ENCODE data around the gene STXBP5. TPM values are rescaled to one million over a fixed set of nuclear protein-coding genes. Genes with fewer than 3 reads are reported as not detected.
A peak's percentile ranks its signal among the peaks of the same experiment; 100 is the strongest.

STXBP5 gene
- total and polyA plus RNA-seq, 2 of the 13 experiments (the other 11 are each of a cell fraction or from before 2014, with no cell fraction given), result 8.8 to 19.4 TPM

GRCh38 chr6:147202516-147203310 is 1.5 kb upstream of the STXBP5 start (continued):
- TF ChIP-seq ZNF839 (CRISPR knock-in tag; IDR thresholded peaks at IDR 0.05; ENCODE audit: borderline replicate concordance) (no peak), NFKBIZ (CRISPR knock-in tag; IDR thresholded peaks at IDR 0.05) (0 out of 2 replicates have a peak, but pooled peaks have one; percentile 41), TFDP1 (CRISPR knock-in tag; IDR thresholded peaks at IDR 0.05; ENCODE audit: borderline replicate concordance) (peak; percentile 52; the same call in 1 of the 2 replicates), SNAPC5 (CRISPR knock-in tag; IDR thresholded peaks at IDR 0.05; ENCODE audit: borderline replicate concordance) (no peak), IRF9 (CRISPR knock-in tag; IDR thresholded peaks at IDR 0.05; ENCODE audit: borderline replicate concordance) (no peak), GMEB1 (CRISPR knock-in tag; IDR thresholded peaks at IDR 0.05; ENCODE audit: borderline replicate concordance) (peak; percentile 41; the same call in 1 of the 2 replicates), ZNF337 (CRISPR knock-in tag; IDR thresholded peaks at IDR 0.05; ENCODE audit: borderline replicate concordance, low read depth) (no peak; the same call in 1 of the 2 replicates), XRCC5 (optimal IDR thresholded peaks at IDR 0.05; ENCODE audit: low read length) (peak; percentile 14), ZNF703 (CRISPR knock-in tag; IDR thresholded peaks at IDR 0.05; ENCODE audit: borderline replicate concordance) (0 out of 2 replicates have a peak, but pooled peaks have one; percentile 17), ZNF136 (CRISPR knock-in tag; IDR thresholded peaks at IDR 0.05; ENCODE audit: low read depth) (0 out of 2 replicates have a peak, but pooled peaks have one; percentile 26), ATAD3A (CRISPR knock-in tag; IDR thresholded peaks at IDR 0.05) (0 out of 2 replicates have a peak, but pooled peaks have one; percentile 64), BRCA1 (CRISPR knock-in tag; IDR thresholded peaks at IDR 0.05) (no peak), ZFYVE20 (CRISPR knock-in tag; IDR thresholded peaks at IDR 0.05; ENCODE audit: borderline replicate concordance, low read depth) (no peak; the same call in 1 of the 2 replicates), RORA (CRISPR knock-in tag; IDR thresholded peaks at IDR 0.05) (no peak), ZNF605 (CRISPR knock-in tag; IDR thresholded peaks at IDR 0.05) (peak; percentile 54; the same call in 1 of the 2 replicates), HHEX (CRISPR knock-in tag; IDR thresholded peaks at IDR 0.05) (no peak), SP5 (CRISPR knock-in tag; IDR thresholded peaks at IDR 0.05; ENCODE audit: borderline replicate concordance, low read depth) (no peak), MEF2D (CRISPR knock-in tag; IDR thresholded peaks at IDR 0.05) (peak; percentile 6; the same call in 1 of the 2 replicates), ZNF451 (CRISPR knock-in tag; IDR thresholded peaks at IDR 0.05) (no peak), MIER2 (CRISPR knock-in tag; IDR thresholded peaks at IDR 0.05) (no peak), ZBTB25 (CRISPR knock-in tag; IDR thresholded peaks at IDR 0.05) (no peak), ZNF616 (CRISPR knock-in tag; IDR thresholded peaks at IDR 0.05; ENCODE audit: low read depth) (no peak)
